ENCODE data around the gene NOS1. TPM values are rescaled to one million over a fixed set of nuclear protein-coding genes. Genes with fewer than 3 reads are reported as not detected.

Gene NOS1
- total and polyA plus RNA-seq, 2 donors (not counting 1 experiment from before 2014, with no cell fraction given): under 0.01 TPM; not detected in 1

DNA sequence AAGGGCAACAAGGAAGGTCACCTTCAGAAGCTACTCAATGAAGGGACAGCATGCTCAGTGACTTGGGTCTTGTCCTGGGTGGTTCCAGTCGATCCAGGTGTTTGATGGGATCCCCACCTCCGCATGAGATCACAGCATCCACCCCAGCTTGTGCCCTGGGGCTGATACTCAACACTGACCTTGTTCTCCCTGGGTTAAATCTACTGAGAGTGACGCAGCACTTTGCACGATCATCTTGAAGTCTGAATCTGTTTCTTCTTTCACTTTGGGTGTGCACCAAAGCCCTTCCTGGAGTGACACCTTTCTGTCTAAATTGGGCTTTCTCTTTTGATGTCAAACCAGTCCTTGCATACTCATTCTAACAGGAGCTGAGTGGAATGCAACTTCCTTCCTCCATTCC is 13.8 kb downstream of the NOS1 start:
- no peak overlapping the region for H3K4me3 ChIP-seq (replicated peaks in 1 of 4; ENCODE audit: control extremely low read depth in 1 of 4, insufficient read depth in 1 of 4, low read depth in 3 of 4, low read length in 4 of 4)
- H2AFZ ChIP-seq (ENCODE audit: low read length): no peak overlapping the region
- H3K4me1 ChIP-seq (ENCODE audit: control insufficient read depth, extremely low read depth, insufficient read depth, low read length): no peaks in the 10 kb centered on the region
- H3K79me2 ChIP-seq (ENCODE audit: control insufficient read depth, insufficient read depth, low read length): no peaks in the 10 kb centered on the region
- H4K20me1 ChIP-seq (ENCODE audit: control insufficient read depth, extremely low read depth, insufficient read depth, low read length): no peaks in the 10 kb centered on the region
- TF ChIP-seq, protein P1, sequence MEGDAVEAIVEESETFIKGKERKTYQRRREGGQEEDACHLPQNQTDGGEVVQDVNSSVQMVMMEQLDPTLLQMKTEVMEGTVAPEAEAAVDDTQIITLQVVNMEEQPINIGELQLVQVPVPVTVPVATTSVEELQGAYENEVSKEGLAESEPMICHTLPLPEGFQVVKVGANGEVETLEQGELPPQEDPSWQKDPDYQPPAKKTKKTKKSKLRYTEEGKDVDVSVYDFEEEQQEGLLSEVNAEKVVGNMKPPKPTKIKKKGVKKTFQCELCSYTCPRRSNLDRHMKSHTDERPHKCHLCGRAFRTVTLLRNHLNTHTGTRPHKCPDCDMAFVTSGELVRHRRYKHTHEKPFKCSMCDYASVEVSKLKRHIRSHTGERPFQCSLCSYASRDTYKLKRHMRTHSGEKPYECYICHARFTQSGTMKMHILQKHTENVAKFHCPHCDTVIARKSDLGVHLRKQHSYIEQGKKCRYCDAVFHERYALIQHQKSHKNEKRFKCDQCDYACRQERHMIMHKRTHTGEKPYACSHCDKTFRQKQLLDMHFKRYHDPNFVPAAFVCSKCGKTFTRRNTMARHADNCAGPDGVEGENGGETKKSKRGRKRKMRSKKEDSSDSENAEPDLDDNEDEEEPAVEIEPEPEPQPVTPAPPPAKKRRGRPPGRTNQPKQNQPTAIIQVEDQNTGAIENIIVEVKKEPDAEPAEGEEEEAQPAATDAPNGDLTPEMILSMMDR (conservative IDR thresholded peaks at IDR 0.05 in 1 of 2, IDR thresholded peaks at IDR 0.05 in 1 of 2; ENCODE audit: low read depth in 1 of 2, low read length in 2 of 2): no peak
- no peak for TF ChIP-seq EZH2 (IDR thresholded peaks at IDR 0.05; ENCODE audit: low read length, missing control alignments)
- H3K4me2 ChIP-seq (ENCODE audit: extremely low read depth, insufficient read depth, low read length): no peak overlapping the region
- no peaks in the 10 kb centered on the region for H3K9me3 ChIP-seq (ENCODE audit: control insufficient read depth, insufficient read depth, low read depth, low read length)
- no peaks in the 10 kb centered on the region for H3K27me3 ChIP-seq (ENCODE audit: control insufficient read depth, insufficient read depth, low read length)
- H3K27ac ChIP-seq (ENCODE audit: insufficient read depth, low read length): no peak overlapping the region
- no peak overlapping the region for H3K9ac ChIP-seq (ENCODE audit: insufficient read depth, low read length)
- no peaks in the 10 kb centered on the region for H3K36me3 ChIP-seq (ENCODE audit: control insufficient read depth, insufficient read depth, low read length)
- no peak for DNase-seq (ENCODE audit: low read depth in 2 of 2)

GRCh38 chr12:117344716-117345115 is 16.7 kb downstream of the NOS1 start:
- TF ChIP-seq, protein P1 (conservative IDR thresholded peaks at IDR 0.05 in 1 of 2, IDR thresholded peaks at IDR 0.05 in 1 of 2; ENCODE audit: low read depth in 1 of 2, low read length in 2 of 2): no peak
- TF ChIP-seq EZH2 (IDR thresholded peaks at IDR 0.05; ENCODE audit: low read length, missing control alignments): no peak

GRCh38 chr12:117343849-117344248 is 17.6 kb downstream of the NOS1 start:
- H3K4me1 ChIP-seq (ENCODE audit: control insufficient read depth, extremely low read depth, insufficient read depth, low read length): no peaks in the 10 kb centered on the region
- H3K36me3 ChIP-seq (ENCODE audit: control insufficient read depth, insufficient read depth, low read length): no peaks in the 10 kb centered on the region
- no peaks in the 10 kb centered on the region for H3K9me3 ChIP-seq (ENCODE audit: control insufficient read depth, insufficient read depth, low read depth, low read length)
- H3K27ac ChIP-seq (ENCODE audit: insufficient read depth, low read length): no peak overlapping the region
- H3K4me3 ChIP-seq (replicated peaks in 1 of 4; ENCODE audit: control extremely low read depth in 1 of 4, insufficient read depth in 1 of 4, low read depth in 3 of 4, low read length in 4 of 4): no peak overlapping the region
- no peak overlapping the region for H3K4me2 ChIP-seq (ENCODE audit: extremely low read depth, insufficient read depth, low read length)
- no peak overlapping the region for H3K9ac ChIP-seq (ENCODE audit: insufficient read depth, low read length)
- no peak for TF ChIP-seq EZH2 (IDR thresholded peaks at IDR 0.05; ENCODE audit: low read length, missing control alignments)
- TF ChIP-seq, protein P1 (conservative IDR thresholded peaks at IDR 0.05 in 1 of 2, IDR thresholded peaks at IDR 0.05 in 1 of 2; ENCODE audit: low read depth in 1 of 2, low read length in 2 of 2): no peak
- no peaks in the 10 kb centered on the region for H4K20me1 ChIP-seq (ENCODE audit: control insufficient read depth, extremely low read depth, insufficient read depth, low read length)
- no peaks in the 10 kb centered on the region for H3K27me3 ChIP-seq (ENCODE audit: control insufficient read depth, insufficient read depth, low read length)
- no peaks in the 10 kb centered on the region for H3K79me2 ChIP-seq (ENCODE audit: control insufficient read depth, insufficient read depth, low read length)
- DNase-seq (ENCODE audit: low read depth in 2 of 2): no peak
- H2AFZ ChIP-seq (ENCODE audit: low read length): no peak overlapping the region

More at GRCh38 chr12:117344716-117345115, 16.7 kb downstream of the NOS1 start:
- Histone ChIP-seq H3K9me3 (ENCODE audit: control insufficient read depth, insufficient read depth, low read depth, low read length) (no peaks in the 10 kb centered on the region), H3K27me3 (ENCODE audit: control insufficient read depth, insufficient read depth, low read length) (no peaks in the 10 kb centered on the region), H3K79me2 (ENCODE audit: control insufficient read depth, insufficient read depth, low read length) (no peaks in the 10 kb centered on the region), H2AFZ (ENCODE audit: low read length) (no peak overlapping the region), H3K9ac (ENCODE audit: insufficient read depth, low read length) (no peak overlapping the region), H3K4me1 (ENCODE audit: control insufficient read depth, extremely low read depth, insufficient read depth, low read length) (no peaks in the 10 kb centered on the region), H3K27ac (ENCODE audit: insufficient read depth, low read length) (no peak overlapping the region), H4K20me1 (ENCODE audit: control insufficient read depth, extremely low read depth, insufficient read depth, low read length) (no peaks in the 10 kb centered on the region), H3K36me3 (ENCODE audit: control insufficient read depth, insufficient read depth, low read length) (no peaks in the 10 kb centered on the region), H3K4me3 (replicated peaks in 1 of 4; ENCODE audit: control extremely low read depth in 1 of 4, insufficient read depth in 1 of 4, low read depth in 3 of 4, low read length in 4 of 4) (no peak overlapping the region), H3K4me2 (ENCODE audit: extremely low read depth, insufficient read depth, low read length) (no peak overlapping the region)
- DNase-seq (ENCODE audit: low read depth in 2 of 2): no peak

Data from fibroblast of lung (primary cell).